ENCODE measurements around the gene RAPGEF2.
"Not testable (repeated sequence)": the region's sequence is repeated elsewhere in the genome, so short reads cannot be mapped to it uniquely, and the experiment has no call there.

The RAPGEF2 gene

GRCh38 chr4:159303435-159303834 lies 200.6 kb downstream of the RAPGEF2 start:
- no peak for DNase-seq (ENCODE audit: low read depth in 2 of 3, low spot score in 2 of 3)

DNA sequence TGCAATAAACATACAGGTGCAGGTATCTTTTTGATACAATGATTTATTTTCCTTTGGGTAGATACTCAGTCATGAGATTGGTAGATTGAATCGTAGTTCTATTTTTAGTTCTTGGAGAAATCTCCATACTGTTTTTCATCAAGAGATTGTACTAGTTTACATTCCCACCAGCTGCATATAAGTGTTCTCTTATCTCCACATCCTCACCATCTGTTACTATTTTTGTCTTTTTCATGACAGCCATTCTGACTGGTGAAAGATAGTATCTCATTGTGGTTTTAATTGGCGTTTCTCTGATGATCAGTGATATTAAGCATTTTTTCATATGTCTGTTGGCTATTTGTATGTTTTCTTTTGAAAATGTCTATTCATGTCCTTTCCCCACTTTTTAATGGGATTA lies 202.2 kb downstream of the RAPGEF2 start:
- DNase-seq (ENCODE audit: low read depth in 2 of 3, low spot score in 2 of 3), result no peak

- DNase-seq (ENCODE audit: low read depth in 2 of 3, low spot score in 2 of 3), result no peak
These were observed 205.1 kb downstream of the RAPGEF2 start for GRCh38 chr4:159307929-159308328.

DNA sequence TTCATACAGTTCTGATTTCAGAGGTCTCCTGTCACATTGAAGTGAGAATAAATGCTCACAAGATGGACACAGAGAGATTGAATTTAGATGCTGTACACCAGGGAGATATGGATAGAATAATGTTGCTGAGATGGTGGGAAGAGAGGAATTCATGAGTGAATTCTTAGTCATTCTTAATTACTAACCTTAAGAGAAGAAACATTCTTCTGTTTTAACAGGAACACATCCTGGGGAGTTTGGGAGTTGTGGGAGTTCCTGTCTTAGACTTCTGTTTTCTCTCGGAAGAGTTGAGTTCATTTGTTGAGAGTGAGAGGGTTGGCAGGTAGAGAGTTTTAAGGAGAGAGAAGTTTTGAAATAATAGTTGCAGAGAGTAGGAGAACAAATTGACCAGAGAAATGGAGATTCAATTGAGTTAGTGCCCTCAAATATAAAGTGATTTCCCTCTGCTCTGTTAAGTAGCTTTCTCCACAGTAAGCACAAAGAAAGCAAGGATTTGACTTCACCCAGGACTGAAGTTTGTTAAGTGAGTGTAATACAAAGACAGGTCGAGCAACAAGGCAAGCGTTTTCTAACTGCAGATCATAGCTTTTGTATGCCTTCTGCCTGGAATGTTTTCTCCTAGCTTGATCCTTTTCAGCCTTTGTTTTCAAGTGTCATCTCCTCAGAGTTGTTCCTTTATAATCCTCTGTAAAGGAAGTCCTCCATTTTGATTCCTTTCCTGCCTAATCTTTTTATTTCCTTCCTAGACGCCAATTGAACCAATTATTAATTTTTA lies 205.9 kb downstream of the RAPGEF2 start:
- DNase-seq (ENCODE audit: low read depth in 2 of 3, low spot score in 2 of 3), result no peak

DNA sequence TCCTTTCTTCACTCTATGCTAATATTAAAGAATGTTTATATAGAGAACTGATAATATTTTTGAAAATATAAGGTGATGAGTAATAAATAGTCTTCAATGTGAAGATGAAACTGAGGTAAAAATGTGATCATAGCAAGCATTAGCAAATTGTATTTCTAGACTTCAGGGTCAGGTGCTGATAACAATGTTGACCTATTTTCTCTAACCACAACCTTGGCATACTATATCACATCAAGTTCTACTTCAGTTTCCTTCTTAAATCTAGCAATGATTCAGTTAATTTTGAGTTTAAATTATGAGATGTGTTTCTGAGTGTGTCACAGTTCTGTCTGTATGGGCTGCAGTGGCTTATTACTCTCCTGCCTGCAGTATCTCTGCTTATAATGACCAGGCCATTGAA lies 209.4 kb downstream of the RAPGEF2 start:
- DNase-seq (ENCODE audit: low read depth in 2 of 3, low spot score in 2 of 3), result no peak

GRCh38 chr4:159315879-159316278 lies 213.0 kb downstream of the RAPGEF2 start:
- not testable (repeated sequence) for DNase-seq (ENCODE audit: low read depth in 2 of 3, low spot score in 2 of 3)

GRCh38 chr4:159317203-159317602 lies 214.3 kb downstream of the RAPGEF2 start:
- no peak for DNase-seq (ENCODE audit: low read depth in 2 of 3, low spot score in 2 of 3)

DNA sequence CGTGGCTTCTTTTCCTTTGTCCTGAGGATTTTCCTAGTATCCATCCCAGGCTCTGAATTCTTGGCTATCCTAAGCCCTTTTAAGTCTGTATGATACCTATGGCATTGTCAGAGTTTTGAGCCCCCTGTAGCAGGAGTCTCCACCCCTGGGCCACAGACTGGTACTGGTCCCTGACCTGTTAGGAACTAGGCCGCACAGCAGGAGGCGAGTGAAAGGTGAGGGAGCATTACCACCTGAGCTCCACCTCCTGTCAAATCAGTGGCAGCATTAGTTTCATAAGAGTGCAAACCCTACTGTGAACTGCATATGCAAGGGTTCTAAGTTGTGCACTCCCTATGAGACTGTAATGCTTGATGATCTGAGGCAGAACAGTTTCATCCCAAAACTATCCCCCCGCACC lies 216.1 kb downstream of the RAPGEF2 start:
- no peak for DNase-seq (ENCODE audit: low read depth in 2 of 3, low spot score in 2 of 3)

- no peak for DNase-seq (ENCODE audit: low read depth in 2 of 3, low spot score in 2 of 3)
These were observed 223.6 kb downstream of the RAPGEF2 start for GRCh38 chr4:159326480-159326879.

DNA sequence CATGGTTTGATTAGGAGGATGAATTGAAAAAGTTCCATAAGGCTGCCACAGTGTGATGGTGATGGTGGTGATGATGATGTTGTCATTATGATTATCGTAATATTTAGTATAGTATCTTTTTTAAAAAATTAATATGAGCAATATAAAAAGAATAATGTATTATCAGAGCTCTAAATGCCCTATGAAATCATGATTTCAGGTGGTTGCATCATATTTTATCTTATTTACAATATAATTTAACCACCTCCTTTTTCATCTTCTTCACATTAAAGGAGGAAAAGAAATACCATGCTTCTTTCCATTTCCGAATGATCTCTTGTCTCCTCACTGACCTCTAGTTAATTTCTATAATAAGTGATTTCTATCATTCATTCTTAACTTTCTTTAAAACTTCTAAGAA lies 225.9 kb downstream of the RAPGEF2 start:
- DNase-seq (ENCODE audit: low read depth in 2 of 3, low spot score in 2 of 3), result no peak

DNA sequence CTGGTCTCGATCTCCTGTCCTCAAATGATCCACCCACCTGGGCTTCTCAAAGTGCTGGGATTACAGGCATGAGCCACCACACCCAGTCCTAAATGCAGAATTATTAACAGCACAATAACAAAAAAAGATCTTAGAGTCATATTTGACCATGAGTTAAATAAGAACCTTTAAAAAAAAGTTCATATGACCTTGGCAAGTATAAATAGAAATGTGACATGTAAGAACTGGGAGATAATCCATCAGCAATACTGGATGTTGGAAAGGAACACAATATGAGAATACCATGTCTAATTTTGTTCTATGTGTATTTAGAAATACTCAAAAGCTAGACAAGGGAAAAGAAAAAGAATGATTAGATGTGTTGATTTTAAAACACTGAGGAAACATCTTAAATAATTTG lies 231.6 kb downstream of the RAPGEF2 start:
- no peak for DNase-seq (ENCODE audit: low read depth in 2 of 3, low spot score in 2 of 3)

DNA sequence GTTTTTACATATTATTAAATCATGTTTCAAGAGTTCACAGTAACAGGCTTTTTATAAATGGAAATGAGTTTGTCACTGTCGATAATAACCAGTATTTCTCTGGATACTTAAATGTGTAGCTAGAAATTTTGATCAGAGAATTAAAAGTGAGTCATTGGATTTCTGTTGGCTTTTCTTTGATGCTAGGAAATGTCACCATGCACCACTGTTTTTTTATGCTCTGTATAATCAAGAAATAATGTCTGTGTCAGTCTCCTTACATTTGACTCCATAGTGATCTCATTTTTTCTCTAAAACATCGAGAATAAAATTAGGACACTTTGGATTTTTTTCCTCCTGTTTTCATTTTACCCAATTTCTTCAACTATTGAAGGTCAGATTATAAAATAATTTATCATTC lies 234.2 kb downstream of the RAPGEF2 start:
- DNase-seq (ENCODE audit: low read depth in 2 of 3, low spot score in 2 of 3), result no peak

- no peak for DNase-seq (ENCODE audit: low read depth in 2 of 3, low spot score in 2 of 3)
These were observed 238.6 kb downstream of the RAPGEF2 start for GRCh38 chr4:159341522-159341921.

GRCh38 chr4:159342374-159342773 lies 239.5 kb downstream of the RAPGEF2 start:
- DNase-seq (ENCODE audit: low read depth in 2 of 3, low spot score in 2 of 3), result no peak

DNA sequence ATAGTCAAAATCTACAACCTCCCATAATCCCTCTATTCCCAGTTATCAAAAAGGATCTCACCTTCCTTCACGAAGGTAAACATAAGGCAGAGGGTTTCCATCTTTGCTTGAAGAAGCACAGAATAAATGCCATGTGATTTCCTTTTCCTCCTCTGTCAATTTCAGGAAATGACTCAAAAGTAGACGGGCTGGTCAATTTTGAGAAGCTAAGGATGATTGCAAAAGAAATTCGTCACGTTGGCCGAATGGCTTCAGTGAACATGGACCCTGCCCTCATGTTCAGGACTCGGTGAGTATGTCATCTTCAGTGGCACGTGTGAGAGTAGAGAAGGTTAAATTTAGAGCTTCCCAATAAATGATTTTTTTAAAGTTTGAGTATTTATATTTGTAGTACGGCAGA lies 240.2 kb downstream of the RAPGEF2 start:
- DNase-seq (ENCODE audit: low read depth in 2 of 3, low spot score in 2 of 3), result no peak

- DNase-seq (ENCODE audit: low read depth in 2 of 3, low spot score in 2 of 3), result no peak
These were observed 242.0 kb downstream of the RAPGEF2 start for GRCh38 chr4:159344877-159345276.

DNA sequence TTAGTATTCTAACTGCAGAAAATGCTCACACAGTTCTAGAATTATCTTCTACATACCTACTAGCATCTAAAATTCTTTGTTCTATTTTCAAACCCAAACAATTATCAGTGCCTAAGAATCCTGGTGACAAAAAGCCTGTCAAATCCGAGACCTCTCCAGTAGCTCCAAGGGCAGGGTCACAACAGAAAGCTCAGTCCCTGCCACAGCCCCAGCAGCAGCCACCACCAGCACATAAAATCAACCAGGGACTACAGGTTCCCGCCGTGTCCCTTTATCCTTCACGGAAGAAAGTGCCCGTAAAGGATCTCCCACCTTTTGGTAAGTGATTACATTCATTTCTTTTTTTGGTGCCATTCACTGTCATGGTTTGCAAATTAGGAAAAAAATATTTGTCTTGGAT lies 243.8 kb downstream of the RAPGEF2 start:
- DNase-seq (ENCODE audit: low read depth in 2 of 3, low spot score in 2 of 3), result no peak

DNA sequence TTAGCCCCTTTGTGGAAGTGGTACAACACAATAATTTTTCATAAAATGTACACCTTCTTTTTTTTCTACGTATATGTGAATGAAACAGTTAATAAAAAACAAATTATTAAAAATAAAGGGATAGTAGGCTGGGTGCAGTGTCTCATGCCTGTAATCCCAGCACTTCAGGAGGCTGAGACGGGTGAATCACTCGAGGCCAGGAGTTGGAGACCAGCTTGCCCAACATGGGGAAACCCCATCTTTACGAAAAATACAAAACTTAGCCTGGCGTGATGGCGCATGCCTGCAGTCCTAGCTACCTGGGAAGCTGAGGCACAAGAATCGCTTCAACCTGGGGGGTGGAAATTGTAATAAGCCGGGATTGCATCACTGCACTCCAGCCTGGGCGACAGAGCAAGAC lies 244.9 kb downstream of the RAPGEF2 start:
- DNase-seq (ENCODE audit: low read depth in 2 of 3, low spot score in 2 of 3), result no peak

GRCh38 chr4:159349332-159349731 lies 246.5 kb downstream of the RAPGEF2 start:
- DNase-seq (ENCODE audit: low read depth in 2 of 3, low spot score in 2 of 3), result no peak

GRCh38 chr4:159352609-159353008 lies 249.7 kb downstream of the RAPGEF2 start:
- DNase-seq (ENCODE audit: low read depth in 2 of 3, low spot score in 2 of 3), result no peak

GRCh38 chr4:159353422-159354116 lies 250.7 kb downstream of the RAPGEF2 start:
- DNase-seq (ENCODE audit: low read depth in 2 of 3, low spot score in 2 of 3), result no peak

- no peak for DNase-seq (ENCODE audit: low read depth in 2 of 3, low spot score in 2 of 3)
These were observed 252.6 kb downstream of the RAPGEF2 start for GRCh38 chr4:159355466-159355865.

- no peak for DNase-seq (ENCODE audit: low read depth in 2 of 3, low spot score in 2 of 3)
These were observed 254.5 kb downstream of the RAPGEF2 start for GRCh38 chr4:159357350-159357749.
